NCI-H526 treated with DMSO at 0.1 percent for 48 hours (cell line): Measurements from ENCODE around the gene PLAU.
A peak's percentile ranks its signal among the peaks of the same experiment; 100 is the strongest.
"Not testable (repeated sequence)": the region's sequence is repeated elsewhere in the genome, so short reads cannot be mapped to it uniquely, and the experiment has no call there.

Experiments
- DNase-seq: peaks from one replicate; lab custom pipeline; 2025; lab: John Stamatoyannopoulos, UW

The PLAU gene

GRCh38 chr10:73922007-73922863, 11.3 kb downstream of the PLAU start:
- DNase-seq: no peak

GRCh38 chr10:73922864-73923133, 11.9 kb downstream of the PLAU start:
- no peak for DNase-seq

GRCh38 chr10:73923935-73924598, 13.1 kb downstream of the PLAU start:
- DNase-seq: no peak

DNA sequence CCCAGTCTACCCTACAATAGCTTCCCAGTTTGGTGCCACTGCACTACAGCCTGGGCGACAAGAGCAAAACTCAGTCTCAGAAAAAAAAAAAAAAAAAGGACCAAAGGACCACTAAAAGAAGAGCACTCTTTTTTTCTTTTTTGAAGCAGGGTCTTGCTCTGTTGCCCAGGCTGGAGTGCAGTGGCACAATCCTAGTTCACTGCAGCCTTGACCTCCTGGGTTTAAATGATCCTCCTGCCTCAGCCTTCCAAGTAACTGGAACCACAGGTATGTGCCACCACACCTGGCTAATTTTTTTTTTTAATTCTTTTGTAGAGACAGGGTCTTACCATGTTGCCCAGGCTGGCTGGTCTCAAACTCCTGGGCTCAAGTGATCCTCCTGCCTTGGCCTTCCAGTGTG, 14.0 kb downstream of the PLAU start:
- DNase-seq: no peak

- DNase-seq: no peak
Measured at GRCh38 chr10:73925539-73925938, 14.6 kb downstream of the PLAU start.

DNA sequence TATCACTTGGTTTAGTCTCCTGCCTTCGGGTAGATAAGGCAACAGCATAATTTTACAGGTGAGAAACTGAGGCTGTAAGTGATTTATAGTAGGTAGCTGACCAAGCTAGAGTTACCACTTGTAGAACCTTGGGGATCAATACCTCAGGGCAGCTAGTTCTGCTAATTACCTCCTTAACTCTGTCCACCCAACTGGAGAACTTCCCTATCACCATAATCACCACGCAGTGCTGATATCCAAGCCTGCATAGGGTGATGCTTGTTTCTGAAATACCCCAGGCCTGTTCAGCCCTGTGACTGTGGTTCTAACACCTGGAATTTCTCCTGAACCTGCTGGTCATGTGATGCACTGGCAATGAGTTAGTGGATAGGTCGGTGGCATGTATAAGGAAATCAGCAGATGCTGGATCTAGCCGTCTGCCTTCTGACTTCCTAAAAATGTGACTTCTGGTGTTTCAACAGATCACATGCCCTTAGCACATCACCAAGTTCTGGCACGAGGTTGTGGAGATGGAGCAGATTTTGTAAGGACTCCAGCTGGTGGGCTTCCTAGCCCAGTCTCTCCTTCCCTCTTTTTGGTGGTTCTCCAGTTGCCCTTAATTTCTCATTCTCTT, 15.3 kb downstream of the PLAU start:
- no peak for DNase-seq

GRCh38 chr10:73930630-73931327, 19.8 kb downstream of the PLAU start:
- DNase-seq: not testable (repeated sequence)

DNA sequence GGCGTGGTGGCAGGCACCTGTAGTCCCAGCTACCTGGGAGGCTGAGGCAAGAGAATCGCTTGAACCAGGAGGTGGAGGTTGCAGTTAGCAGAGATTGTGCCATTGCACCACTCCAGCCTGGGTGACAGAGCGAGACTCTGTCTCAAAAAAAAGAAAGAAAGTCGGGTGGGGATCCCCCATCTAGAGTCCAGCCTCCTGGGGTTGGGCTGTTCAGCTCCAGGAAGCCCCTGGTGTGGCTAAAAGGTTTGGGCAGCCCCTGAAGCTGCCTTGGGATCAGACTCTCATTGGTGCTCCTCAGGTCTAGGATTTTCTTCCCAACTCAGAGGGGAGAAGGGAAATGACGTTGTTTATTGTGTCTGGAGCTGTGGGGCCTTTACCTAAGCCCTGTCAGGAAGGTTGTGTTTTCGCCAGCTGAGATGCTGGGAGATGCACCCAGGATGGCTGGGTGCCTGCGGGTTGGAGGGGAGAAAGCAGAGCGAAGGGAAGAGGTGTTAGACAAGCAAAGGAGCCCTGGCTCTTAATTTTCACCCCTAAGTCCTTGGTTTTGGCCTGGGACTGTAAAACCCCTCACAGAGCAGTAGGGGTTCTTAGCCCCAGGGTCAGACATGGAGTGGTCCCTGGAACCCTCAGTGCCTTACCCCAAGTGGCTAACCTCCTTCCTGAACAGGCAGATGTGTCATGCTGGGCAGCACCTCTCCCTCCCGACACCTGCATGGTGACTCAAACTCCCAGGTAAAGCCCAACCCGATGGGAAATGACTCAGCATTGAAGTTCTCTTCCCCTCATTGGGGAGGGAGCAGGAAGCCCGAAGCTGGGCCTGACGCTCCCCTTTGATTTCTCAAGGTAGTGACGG, 21.1 kb downstream of the PLAU start:
- DNase-seq: no peak

DNA sequence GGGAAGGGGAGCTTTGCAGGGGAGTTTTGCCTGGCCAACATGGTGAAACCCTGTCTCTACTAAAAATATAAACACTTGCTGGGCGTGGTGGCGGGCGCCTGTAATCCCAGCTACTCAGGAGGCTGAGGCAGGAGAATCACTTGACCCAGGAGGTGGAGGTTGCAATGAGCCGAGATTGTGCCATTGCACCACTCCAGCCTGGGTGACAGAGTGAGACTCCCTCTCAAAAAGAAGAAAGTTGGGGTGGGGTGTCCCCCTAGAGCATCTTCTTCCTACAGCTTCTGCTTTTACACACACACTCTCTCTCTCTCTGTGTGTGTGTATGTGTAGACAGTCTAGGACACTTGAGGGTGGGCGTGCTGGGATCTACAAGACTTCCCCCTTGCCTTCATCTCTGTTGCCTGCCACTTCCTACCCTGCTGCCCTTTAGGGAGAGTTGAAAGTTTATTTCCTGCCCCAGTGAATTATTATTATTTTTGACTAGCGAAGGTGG, 21.7 kb downstream of the PLAU start:
- no peak for DNase-seq

GRCh38 chr10:73934074-73934473, 23.1 kb downstream of the PLAU start:
- no peak for DNase-seq

GRCh38 chr10:73935895-73936294, 25.0 kb downstream of the PLAU start:
- DNase-seq: no peak

GRCh38 chr10:73937333-73938043, 26.6 kb downstream of the PLAU start:
- no peak for DNase-seq

DNA sequence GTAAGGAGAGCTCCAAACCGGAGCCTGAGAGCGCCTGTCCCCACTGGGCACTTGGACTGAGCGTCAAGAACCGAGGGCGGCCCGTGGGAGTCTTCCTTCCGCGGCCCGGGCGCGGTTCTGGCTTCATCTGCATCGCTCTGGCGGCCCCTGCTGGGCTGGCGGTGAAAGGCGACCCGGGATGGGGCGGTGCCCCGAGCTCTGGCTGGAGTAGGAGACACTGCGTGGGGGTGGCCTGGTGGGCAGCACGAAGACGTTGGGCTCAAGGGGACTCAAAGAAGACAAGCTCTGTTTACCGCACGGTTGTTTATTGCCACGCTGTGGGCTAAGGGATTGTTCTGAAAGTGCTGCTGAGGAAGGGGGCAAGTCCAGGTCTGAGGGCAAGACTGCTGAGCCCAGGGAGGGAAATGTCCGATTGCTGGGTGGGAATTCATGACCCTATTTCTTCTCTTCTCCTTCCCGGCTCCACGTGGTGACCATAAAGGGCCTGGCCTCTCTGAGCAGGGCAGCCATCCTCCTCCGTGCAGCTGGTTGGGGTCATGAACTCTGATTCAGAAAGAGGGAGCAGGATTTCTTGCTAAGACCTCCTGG, 29.8 kb downstream of the PLAU start:
- DNase-seq: peak; percentile 5

GRCh38 chr10:73941300-73941699, 30.4 kb downstream of the PLAU start:
- DNase-seq: no peak

GRCh38 chr10:73944356-73945100, 33.6 kb downstream of the PLAU start:
- DNase-seq: no peak

GRCh38 chr10:73946253-73947145, 35.6 kb downstream of the PLAU start:
- DNase-seq: no peak

GRCh38 chr10:73948947-73949633, 38.2 kb downstream of the PLAU start:
- no peak for DNase-seq
